Stimulated activated CD4-positive, alpha-beta T cell treated with anti-CD3 and anti-CD28 coated beads, Interleukin-4, amount 100 ng/mL, for 4 hours (primary cell): ENCODE data around the gene MAP7D3.

Source experiments
- DNase-seq, 2 experiments: peaks; one replicate each; pipeline ENCODE4 v3.0.0-alpha.2; 2020

The MAP7D3 gene

DNA sequence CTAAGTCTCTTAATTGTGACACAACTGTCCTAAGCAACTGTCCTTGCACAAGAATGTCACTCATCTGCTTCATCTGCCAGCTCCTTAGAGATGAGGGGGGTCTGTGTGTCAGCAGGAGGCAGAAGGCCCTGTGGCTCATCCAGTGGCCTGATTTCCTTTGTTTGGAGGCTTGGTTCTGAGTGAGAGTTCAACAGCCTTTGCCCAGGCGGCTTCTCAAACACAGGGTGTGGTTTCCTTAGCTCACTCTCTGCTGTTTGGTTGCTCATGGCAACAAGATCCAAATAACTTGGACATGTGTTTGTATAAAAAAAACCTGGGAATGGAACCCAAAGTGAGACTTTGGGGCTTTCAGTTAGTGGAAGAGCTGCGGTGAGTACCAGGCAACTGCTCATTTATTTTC, 46.6 kb downstream of the MAP7D3 start:
- no peak for DNase-seq

GRCh38 chrX:136203951-136204350, 47.2 kb downstream of the MAP7D3 start:
- DNase-seq = no peak

GRCh38 chrX:136203438-136203837, 47.8 kb downstream of the MAP7D3 start:
- DNase-seq = no peak

DNA sequence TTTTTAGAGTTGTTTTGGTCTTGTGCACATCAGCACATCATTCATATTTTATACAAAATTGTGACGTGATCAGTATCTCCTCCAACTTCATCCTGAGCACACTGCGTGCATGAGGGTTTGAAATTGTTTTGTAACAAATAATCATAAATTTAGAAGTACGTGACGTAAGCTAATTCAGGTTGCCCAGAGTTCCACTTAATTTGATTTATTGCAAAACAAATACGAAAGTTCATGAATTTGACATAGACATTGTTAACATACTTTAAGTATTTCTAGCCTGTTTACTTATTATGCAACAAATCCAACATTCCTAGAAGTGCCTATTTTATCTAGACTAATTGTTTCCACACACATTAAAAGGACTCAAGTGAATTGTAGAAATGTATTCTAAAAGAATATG, 48.3 kb downstream of the MAP7D3 start:
- no peak for DNase-seq

DNA sequence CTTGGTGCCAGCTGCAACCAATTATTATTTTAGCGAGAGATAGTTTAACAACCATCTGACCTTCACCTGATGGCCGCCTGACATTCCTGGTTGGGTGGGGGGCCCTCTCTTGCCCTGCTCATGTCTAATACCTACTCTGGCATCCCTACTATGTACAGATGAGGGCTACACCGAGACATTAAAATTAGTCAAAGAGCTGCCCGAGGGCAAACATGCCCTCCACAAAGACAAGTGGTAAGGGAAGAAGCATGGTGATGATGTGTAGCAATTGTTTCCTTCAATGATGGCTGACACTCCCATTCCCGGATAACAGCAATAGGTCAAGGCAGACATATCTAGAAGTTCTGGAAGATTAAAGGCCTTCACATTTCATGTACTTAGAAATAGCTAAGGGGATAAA, 49.6 kb downstream of the MAP7D3 start:
- DNase-seq = no peak

- DNase-seq = no peak
These were observed 50.7 kb downstream of the MAP7D3 start for GRCh38 chrX:136200466-136200865.

GRCh38 chrX:136199365-136199764, 51.8 kb downstream of the MAP7D3 start:
- DNase-seq = no peak

DNA sequence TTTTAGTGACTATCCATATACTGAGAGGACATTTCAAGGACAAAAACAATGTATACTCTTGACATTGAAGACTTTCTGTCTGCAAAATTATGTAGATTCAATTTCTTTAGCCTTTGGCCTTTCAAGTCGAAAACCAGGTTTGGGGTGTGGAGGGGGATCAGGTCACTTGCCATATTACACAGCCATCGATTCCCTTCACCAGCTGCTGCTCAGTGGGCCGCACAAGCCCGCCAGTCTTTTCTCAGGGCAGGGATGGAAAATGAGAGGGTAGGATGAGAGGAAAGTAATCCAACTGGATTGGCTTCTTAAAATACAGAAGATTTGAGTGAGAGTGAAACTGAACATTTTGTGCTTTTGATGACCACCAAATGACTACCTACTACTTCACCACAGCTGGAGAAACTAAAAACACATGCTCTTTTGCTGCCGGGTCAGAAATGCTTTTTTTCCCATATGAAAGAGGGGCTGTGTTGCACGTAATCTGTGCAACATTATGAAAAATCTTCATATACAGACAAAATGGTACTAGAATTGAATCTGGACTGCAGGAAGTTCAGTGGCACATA, 52.4 kb downstream of the MAP7D3 start:
- DNase-seq = no peak

- DNase-seq = no peak
These were observed 53.2 kb downstream of the MAP7D3 start for GRCh38 chrX:136198010-136198409.

DNA sequence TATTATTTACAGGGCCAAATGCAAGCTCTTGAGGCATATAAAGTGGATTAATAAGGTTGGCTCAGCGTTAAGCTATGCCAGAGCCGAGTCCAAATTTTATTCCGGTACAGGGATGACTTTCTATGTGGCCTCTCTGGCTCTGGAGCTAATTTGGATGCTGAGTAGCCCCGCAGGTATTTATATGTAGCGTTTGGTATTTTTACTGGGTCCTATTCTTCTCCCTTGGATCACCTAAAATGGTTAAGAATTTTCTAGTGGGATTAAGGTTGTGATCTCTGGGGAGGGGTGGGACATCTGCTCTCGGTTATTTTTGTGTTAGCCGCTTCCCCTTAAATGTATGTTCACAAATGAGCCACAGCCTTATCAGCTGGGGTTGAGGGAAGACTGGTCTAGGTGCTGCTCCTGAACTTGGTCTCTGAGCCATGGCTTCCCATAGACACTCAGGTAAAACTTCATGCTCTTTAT, 54.5 kb downstream of the MAP7D3 start:
- no peak for DNase-seq

GRCh38 chrX:136195247-136195646, 56.0 kb downstream of the MAP7D3 start:
- DNase-seq = no peak

- DNase-seq = no peak
These were observed 56.7 kb downstream of the MAP7D3 start for GRCh38 chrX:136194536-136194935.

DNA sequence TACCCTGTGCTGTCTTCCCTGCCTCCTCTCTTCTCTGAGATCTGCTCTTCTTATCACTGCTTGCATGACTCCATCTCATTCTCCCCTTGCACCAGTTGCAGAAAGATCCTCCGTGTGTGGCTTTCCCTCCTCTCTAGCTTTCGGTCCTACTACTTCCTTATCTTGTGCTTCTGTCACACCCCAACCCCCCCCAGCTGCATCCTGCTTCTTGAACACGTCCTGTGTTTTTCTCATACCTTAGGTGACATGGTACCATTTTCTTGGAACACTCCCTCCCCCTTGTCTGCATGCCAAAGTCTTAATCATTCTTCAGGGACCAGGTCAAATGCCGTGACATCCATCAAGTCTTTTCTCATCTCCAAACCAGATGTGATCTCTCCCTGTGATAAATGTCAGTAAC, 57.4 kb downstream of the MAP7D3 start:
- no peak for DNase-seq

- DNase-seq = no peak
These were observed 58.3 kb downstream of the MAP7D3 start for GRCh38 chrX:136192839-136193414.

DNA sequence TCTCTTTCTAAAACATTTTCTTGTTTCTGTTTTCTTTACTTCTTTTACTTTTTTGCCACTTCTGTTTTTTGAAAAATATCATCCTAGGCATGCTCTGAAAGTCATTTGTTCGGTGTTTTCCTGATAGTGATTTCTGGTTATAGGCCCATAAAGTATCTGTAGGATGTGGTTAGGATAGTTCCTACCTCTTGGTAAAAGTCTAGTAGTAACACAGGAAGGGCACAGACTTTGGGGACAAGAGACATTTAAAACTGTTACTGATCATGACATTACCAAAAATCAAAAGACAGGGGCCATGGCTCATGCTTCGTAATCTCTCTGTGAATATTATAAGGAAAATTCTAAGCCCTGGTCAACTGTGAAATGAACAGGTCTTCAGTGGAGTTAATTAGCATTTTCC, 59.1 kb downstream of the MAP7D3 start:
- no peak for DNase-seq

DNA sequence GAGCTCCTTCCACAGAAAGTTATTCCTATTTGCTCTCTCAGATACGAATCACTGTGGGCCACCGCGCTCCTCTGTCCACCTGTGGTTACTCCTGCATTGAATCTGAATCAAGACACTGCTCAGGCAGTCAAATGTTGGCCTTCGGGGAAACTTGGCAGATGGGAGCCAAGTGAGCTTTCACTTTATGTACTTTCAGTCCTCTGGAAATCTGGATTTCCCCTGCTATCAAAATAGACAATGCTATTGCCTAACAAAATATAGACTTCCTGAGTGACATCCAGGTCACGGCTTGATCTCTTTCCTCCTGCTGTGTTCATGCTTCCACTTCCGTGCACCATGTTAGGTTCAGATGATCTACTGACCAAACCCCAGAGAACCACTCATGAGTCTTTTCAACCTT, 60.0 kb downstream of the MAP7D3 start:
- DNase-seq = no peak

GRCh38 chrX:136190038-136190713, 61.0 kb downstream of the MAP7D3 start:
- DNase-seq = no peak

DNA sequence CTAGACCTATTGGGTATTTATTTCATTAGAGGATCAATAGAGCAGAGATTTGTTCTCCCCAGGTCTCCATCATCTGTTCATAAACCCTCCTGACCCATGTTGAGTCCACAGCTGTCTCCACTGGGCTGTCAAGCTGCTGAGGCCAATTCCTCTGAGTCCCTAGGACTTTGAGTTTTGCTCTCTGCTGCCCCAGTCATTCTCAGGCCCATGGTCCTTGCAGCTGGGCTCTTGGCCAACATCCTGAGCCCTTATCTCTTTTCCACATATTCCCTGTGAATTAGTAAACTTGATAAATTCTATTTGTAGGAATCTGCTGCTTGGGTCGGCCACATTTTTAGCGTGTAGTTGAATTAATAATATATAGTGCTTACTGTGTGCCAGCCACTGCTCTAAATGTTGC, 62.0 kb downstream of the MAP7D3 start:
- no peak for DNase-seq

- no peak for DNase-seq
These were observed 65.2 kb downstream of the MAP7D3 start for GRCh38 chrX:136186023-136186413.

- DNase-seq = no peak
These were observed 65.7 kb downstream of the MAP7D3 start for GRCh38 chrX:136185401-136186022.

GRCh38 chrX:136183917-136184316, 67.3 kb downstream of the MAP7D3 start:
- DNase-seq = no peak

GRCh38 chrX:136183172-136183571, 68.0 kb downstream of the MAP7D3 start:
- DNase-seq = no peak

DNA sequence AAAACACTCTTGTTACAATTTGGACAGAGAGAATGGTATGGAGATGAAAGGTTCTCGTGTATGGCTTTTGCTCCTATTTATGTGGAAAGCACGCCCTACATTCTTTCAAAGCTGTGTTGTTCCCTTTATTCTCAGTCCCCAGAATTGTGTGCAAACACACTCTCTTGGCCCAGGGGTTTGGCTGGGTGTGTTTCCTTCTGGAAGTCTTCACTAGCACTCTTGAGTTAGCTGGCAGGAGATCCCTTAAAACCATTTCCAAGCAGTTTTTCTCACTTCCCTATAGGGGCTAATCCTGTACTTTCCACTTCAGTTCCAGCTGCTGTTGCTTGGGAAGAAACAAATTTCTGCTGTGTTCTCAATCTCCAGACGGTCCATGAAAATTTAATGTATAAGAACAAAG, 68.8 kb downstream of the MAP7D3 start:
- no peak for DNase-seq

DNA sequence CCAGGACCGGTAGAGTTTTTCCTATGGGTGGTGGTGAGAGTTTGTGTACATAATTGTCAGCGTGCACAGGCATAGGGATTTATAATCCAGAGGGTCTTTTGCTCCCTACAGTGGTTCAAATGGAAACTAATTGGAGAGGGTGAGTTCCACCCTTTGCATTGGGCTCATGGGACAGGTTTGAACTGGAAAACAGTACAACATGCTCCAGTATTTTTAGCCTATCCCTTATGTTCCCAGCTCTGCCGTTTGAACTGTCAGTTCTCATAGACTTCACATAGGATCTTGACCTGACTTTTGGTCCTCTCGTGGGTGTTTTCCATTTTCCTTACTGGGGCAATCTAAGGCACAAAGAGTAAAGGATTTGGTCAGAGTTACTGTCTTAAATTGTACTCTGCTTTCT, 72.1 kb downstream of the MAP7D3 start:
- no peak for DNase-seq
